ENCODE measurements around the gene ATP5PD. TPM values are rescaled to one million over a fixed set of nuclear protein-coding genes. Genes with fewer than 3 reads are reported as not detected.
A peak's percentile ranks its signal among the peaks of the same experiment; 100 is the strongest.

ATP5PD gene
- total RNA-seq, 8 experiments from 2014 or later = 282 to 662 (median 376) TPM

DNA sequence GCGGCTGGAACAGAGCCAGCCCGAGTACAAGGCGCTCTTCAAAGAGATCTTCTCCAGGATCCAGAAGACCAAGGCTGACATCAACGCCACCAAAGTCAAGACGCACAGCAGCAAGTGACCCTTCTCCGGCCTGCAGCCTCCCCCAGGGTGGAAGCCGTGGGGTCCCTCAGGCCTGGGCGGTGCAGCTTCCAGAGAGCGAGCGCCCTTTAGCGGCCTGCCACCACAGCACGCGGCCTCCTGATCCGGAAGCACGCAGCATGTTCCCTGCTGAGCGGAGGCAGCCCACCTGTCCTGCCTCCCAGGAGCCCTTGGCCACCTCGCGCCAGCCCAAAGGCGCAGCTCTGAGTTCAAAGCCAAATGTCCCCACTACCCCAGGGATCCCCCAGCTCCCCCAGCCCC, 42.8 kb downstream of the ATP5PD start:
- in situ Hi-C loops (cut with MboI; ENCODE audit: low pct_unique_long_range_greater_than_20kb in 2 of 9, low sequenced_read_pairs in 9 of 9, unreplicated experiment in 9 of 9) = no loop called here

DNA sequence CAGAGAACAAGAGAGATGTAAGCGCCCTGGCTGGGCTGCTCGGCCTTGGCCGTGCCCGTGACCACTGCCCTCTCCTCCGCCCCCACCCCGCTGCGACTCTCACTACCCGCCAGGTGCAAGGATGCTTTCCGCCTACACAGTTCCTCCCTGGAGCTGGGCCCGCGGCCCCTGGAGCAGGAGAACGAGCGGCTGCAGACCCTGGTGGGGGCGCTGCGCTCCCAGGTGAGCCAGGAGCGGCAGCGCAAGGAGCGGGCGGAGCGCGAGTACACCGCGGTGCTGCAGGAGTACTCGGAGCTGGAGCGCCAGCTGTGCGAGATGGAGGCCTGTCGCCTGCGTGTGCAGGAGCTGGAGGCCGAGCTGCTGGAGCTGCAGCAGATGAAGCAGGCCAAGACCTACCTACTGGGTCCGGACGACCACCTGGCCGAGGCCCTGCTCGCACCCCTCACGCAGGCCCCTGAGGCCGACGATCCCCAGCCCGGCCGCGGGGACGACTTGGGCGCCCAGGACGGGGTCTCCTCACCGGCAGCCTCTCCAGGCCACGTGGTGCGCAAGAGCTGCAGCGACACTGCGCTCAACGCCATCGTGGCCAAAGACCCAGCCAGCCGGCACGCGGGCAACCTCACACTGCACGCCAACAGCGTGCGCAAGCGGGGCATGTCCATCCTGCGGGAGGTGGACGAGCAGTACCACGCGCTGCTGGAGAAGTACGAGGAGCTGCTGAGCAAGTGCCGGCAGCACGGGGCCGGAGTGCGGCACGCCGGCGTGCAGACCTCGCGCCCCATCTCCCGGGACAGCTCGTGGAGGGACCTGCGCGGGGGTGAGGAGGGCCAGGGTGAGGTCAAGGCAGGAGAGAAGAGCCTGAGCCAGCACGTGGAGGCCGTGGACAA, 43.5 kb downstream of the ATP5PD start:
- H3K4me3 ChIP-seq = no peak overlapping the region
- peak in 5 of 8 experiments; percentile 25 to 40 (median 33) for ATAC-seq (replicated peaks in 6 of 8)
- H3K27ac ChIP-seq = no peak overlapping the region
- no peaks in the 10 kb centered on the region for H3K4me1 ChIP-seq (replicated peaks in 1 of 2)
- in situ Hi-C loops (cut with MboI; ENCODE audit: low pct_unique_long_range_greater_than_20kb in 2 of 9, low sequenced_read_pairs in 9 of 9, unreplicated experiment in 9 of 9) = no loop called here
- 80 to 100% (median 94%) methylated on average over 2 to 15 of the region's 76 CpGs; no CpG with 5 or more reads in 3 of the 10 experiments for WGBS, 10 experiments

More for the DNA sequence above, 42.8 kb downstream of the ATP5PD start:
- Histone ChIP-seq H3K27ac (no peak overlapping the region), H3K4me3 (no peak overlapping the region), H3K4me1 (replicated peaks in 1 of 2) (no peaks in the 10 kb centered on the region)
- WGBS, 10 experiments = 60 to 100% (median 96%) methylated on average over 1 to 11 of the region's 19 CpGs; no CpG with 5 or more reads in 6 of the 10 experiments
- ATAC-seq (replicated peaks in 6 of 8) = peak in 2 of 8 experiments; percentile 4 to 10

DNA sequence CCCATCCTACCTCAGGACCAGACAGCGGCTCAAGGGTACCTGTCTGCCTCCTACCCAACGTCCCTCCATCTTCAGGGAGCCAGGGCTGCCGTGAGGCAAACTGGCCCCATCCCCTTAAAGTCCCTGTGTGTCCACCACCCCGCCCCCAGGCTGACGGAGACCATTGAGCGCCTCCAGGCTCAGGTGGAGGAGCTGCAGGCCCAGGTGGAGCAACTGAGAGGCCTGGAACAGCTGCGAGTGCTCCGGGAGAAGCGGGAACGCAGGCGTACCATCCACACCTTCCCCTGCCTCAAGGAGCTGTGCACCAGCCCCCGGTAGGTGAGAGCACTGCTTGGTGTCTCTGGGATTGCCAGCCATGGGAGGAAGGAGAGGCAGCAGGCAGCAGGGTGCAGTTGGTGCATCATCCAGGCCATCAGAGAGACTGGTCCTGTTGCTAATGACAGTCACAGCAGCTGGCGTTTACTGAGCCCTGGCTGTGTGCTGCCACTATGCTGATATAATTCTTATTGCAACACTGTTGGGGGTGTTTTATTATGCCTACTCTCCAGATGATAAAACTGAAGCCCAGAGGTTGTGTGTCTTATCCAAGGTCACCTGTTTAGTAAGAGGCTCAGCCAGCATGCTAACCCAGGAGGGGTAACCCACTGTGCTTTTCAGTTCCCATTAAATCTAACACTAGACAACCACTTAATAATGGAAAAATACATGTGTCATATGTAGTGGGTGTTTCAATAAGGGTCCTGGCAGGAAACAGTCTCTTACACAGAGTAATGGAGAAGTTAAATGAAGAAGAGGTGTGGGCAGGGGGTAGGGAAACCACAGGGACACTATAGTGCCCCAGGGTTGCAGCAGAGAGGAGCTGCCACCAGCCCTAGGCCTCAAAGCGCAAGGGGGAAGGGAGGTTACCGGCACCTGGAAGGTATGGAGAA, 44.6 kb downstream of the ATP5PD start:
- Histone ChIP-seq H3K27ac (no peak overlapping the region), H3K4me1 (replicated peaks in 1 of 2) (no peaks in the 10 kb centered on the region), H3K4me3 (no peak overlapping the region)
- ATAC-seq (replicated peaks in 6 of 8) = peak in 2 of 8 experiments; percentile 4 to 13
- in situ Hi-C loops (cut with MboI; ENCODE audit: low pct_unique_long_range_greater_than_20kb in 2 of 9, low sequenced_read_pairs in 9 of 9, unreplicated experiment in 9 of 9) = no loop called here
- 57 to 100% (median 90%) methylated on average over 1 to 3 of the region's 15 CpGs; no CpG with 5 or more reads in 4 of the 10 experiments for WGBS, 10 experiments

DNA sequence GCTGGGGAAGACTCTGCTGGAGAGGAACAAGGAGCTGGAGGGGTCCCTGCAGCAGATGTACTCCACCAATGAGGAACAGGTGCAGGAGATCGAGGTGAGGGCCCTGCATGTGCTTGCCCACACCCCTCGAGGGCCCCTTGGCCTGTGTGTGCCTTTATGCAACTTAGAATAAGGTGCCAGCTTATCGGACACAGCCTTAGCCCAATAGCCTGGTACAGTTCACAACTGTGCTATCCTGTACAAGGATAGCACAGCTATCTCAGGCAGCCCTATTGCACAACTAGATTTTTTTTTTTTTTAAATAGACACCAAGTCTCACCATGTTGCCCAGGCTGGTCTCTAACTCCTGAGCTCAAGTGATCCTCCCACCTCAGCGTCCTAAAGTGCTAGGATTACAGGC, 47.2 kb downstream of the ATP5PD start:
- in situ Hi-C loops (cut with MboI; ENCODE audit: low pct_unique_long_range_greater_than_20kb in 2 of 9, low sequenced_read_pairs in 9 of 9, unreplicated experiment in 9 of 9) = no loop called here
- Histone ChIP-seq H3K4me1 (replicated peaks in 1 of 2) (no peaks in the 10 kb centered on the region), H3K27ac (no peak overlapping the region), H3K4me3 (no peak overlapping the region)
- no peak for ATAC-seq (replicated peaks in 6 of 8)
- 20 to 100% (median 76%) methylated on average over 1 to 3 of the region's 4 CpGs; no CpG with 5 or more reads in 4 of the 10 experiments for WGBS, 10 experiments

DNA sequence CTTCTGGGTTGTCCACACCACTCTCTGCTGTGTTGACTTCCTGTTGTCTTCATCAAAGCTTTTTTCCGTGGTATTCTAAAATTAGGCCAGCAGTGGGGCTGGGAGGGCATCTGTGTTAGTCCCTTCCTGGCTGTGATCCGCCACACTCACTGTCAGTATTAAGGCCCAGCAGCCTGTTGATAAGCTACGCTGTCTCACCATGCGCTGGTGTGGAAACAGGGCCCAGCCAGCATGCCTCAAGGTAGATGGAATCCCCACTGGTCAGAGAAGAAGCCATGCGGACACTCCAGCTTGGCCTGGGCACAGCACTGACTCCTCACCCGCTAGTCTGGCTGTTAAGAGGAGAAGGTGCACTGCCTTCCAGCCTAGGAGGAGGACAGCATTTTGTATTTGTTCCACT, 48.0 kb downstream of the ATP5PD start:
- in situ Hi-C loops (cut with MboI; ENCODE audit: low pct_unique_long_range_greater_than_20kb in 2 of 9, low sequenced_read_pairs in 9 of 9, unreplicated experiment in 9 of 9) = no loop called here
- no peak overlapping the region for H3K27ac ChIP-seq
- WGBS, 10 experiments = 33 to 100% (median 93%) methylated on average over 1 to 3 of the region's 6 CpGs; no CpG with 5 or more reads in 3 of the 10 experiments
- H3K4me1 ChIP-seq (replicated peaks in 1 of 2) = no peaks in the 10 kb centered on the region
- H3K4me3 ChIP-seq = no peak overlapping the region
- no peak for ATAC-seq (replicated peaks in 6 of 8)

DNA sequence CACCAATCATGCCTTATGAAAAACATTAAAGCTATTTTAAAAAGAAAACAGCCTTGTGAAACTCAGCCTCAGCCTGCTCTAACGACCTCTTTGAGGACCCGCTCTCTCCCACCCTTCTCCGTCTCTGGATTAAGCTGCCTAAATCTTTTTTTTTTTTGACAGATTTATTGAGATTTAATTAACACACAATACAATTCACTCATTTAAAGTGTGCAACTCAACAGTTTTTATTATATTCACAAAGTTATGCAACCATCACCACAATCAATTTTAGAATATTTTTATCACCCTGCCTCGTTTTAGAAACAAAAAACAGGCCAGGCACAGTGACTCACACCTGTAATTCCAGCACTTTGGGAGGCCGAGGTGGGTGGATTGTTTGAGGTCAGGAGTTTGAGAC, 50.9 kb downstream of the ATP5PD start:
- in situ Hi-C loops (cut with MboI; ENCODE audit: low pct_unique_long_range_greater_than_20kb in 2 of 9, low sequenced_read_pairs in 9 of 9, unreplicated experiment in 9 of 9) = no loop called here
- 38 to 100% (median 92%) methylated on average over 1 to 5 of the region's 5 CpGs for WGBS, 10 experiments
- Histone ChIP-seq H3K27ac (no peak overlapping the region), H3K4me1 (replicated peaks in 1 of 2) (no peaks in the 10 kb centered on the region), H3K4me3 (no peak overlapping the region)
- ATAC-seq (replicated peaks in 6 of 8) = peak in 1 of 8 experiments; percentile 29

DNA sequence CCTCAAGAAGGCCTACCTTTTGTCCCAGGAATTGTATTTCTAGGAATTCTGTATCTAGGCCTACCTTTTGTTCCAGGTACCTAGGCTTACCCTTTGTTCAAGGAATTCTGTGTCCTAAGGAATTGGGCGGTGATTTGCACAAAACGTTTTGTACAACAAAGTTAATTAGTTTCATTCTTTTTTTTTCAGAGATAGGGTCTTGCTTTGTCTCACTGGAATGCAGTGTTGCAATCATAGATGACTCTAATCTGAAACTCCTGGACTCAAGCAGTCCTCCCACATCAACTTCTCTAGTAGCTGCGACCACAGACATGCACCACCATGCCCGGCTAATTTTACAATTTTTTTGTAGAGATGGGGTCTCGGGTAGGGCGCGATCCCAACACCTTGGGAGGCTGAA, 52.3 kb downstream of the ATP5PD start:
- ATAC-seq (replicated peaks in 6 of 8) = no peak
- Histone ChIP-seq H3K27ac (no peak overlapping the region), H3K4me3 (no peak overlapping the region), H3K4me1 (replicated peaks in 1 of 2) (peaks cover 0 to 4% of the 10 kb centered on the region in 2 donors)
- in situ Hi-C loops (cut with MboI; ENCODE audit: low pct_unique_long_range_greater_than_20kb in 2 of 9, low sequenced_read_pairs in 9 of 9, unreplicated experiment in 9 of 9) = no loop called here
- WGBS, 10 experiments = 50 to 100% (median 92%) methylated on average over 2 to 7 of the region's 7 CpGs; no CpG with 5 or more reads in 1 of the 10 experiments

DNA sequence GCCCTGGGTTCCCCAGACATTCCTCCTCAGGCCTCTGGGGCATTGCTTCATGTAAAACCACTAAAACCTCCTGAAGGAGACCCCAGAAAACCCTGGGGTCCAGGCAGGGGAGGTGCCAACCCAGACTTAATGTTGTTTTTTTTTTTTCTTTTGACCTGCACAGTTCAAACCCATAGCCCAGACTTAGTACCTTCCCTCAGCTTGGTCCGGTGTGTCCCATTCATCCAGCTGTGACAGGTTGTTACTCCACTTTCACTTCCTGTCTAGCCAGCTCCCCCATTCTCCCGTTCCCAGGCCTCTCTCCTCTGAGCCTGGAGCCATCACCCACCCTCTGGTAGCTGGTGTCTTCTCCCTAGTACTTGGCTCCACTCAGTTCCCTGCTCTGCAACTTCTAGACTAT, 54.5 kb downstream of the ATP5PD start:
- WGBS, 10 experiments = 50 to 100% (median 85%) methylated on average over 1 to 2 of the region's 2 CpGs; no CpG with 5 or more reads in 6 of the 10 experiments
- no peak for ATAC-seq (replicated peaks in 6 of 8)
- H3K4me1 ChIP-seq (replicated peaks in 1 of 2) = peaks cover 0 to 10% of the 10 kb centered on the region in 2 donors
- no peak overlapping the region for H3K4me3 ChIP-seq
- in situ Hi-C loops (cut with MboI; ENCODE audit: low pct_unique_long_range_greater_than_20kb in 2 of 9, low sequenced_read_pairs in 9 of 9, unreplicated experiment in 9 of 9) = no loop called here
- H3K27ac ChIP-seq = no peak overlapping the region

DNA sequence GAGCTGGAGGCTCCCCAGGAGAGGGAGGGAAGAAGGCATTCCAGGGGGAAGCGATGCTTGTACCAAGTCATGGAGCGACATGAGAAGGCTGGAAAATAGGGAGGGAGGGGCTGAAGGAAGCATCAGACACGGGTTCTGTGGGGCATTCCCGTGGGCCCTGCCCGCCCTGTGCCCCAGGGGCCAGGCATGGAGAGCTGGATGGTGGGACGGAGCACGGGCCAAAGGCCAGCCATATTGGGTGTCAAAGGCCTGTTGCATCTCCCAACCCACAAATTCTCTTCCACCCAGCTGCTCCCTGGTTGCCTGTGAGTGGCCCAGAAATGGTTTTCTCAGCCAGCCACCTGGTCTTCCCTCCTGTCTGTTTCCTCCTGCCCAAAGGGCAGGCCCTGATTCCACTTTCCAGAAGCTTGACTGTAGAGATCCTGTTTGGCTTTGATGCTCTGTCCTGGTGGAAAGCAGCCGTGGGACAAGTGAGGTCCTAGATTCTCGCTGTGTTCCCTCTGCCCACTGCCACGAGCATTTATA, 56.1 kb downstream of the ATP5PD start:
- 40 to 100% (median 93%) methylated on average over 1 to 7 of the region's 10 CpGs; no CpG with 5 or more reads in 6 of the 10 experiments for WGBS, 10 experiments
- in situ Hi-C loops (cut with MboI; ENCODE audit: low pct_unique_long_range_greater_than_20kb in 2 of 9, low sequenced_read_pairs in 9 of 9, unreplicated experiment in 9 of 9) = no loop called here
- no peak for ATAC-seq (replicated peaks in 6 of 8)
- Histone ChIP-seq H3K4me1 (replicated peaks in 1 of 2) (peaks cover 0 to 10% of the 10 kb centered on the region in 2 donors), H3K27ac (no peak overlapping the region), H3K4me3 (no peak overlapping the region)

Other genes starting within 250 kb of the ATP5PD start
- 1 to 10 TPM in 1 of 8 experiments, under 1 TPM in 7; 0.15 to 1.0 (median 0.30) TPM for gene GRIN2C, start 187.1 kb downstream of the ATP5PD start, total RNA-seq
- gene FDXR, start 174.0 kb downstream of the ATP5PD start, total RNA-seq = 10 to 100 TPM in 5 of 8 experiments, 1 to 10 TPM in 3; 7.7 to 80.4 (median 16.6) TPM
- under 1 TPM in 6 of 8 experiments, not detected in 2; 0.11 to 0.85 (median 0.25) TPM for gene FADS6, start 153.3 kb downstream of the ATP5PD start, total RNA-seq
- under 1 TPM in 6 of 8 experiments, not detected in 2; 0.11 to 0.76 (median 0.20) TPM for gene USH1G, start 123.7 kb downstream of the ATP5PD start, total RNA-seq
- gene OTOP2, start 122.7 kb downstream of the ATP5PD start, total RNA-seq = under 1 TPM in 3 of 8 experiments, not detected in 5; 0.15 to 0.71 (median 0.21) TPM
- gene OTOP3, start 111.1 kb downstream of the ATP5PD start, total RNA-seq = under 1 TPM in 3 of 8 experiments, not detected in 5; 0.10 to 0.38 (median 0.11) TPM
- 10 to 100 TPM in 5 of 8 experiments, 1 to 10 TPM in 2, under 1 TPM in 1; 0.36 to 16.8 (median 12.3) TPM for gene HID1, start 74.2 kb downstream of the ATP5PD start, total RNA-seq
- 10 to 100 TPM in 6 of 8 experiments, 1 to 10 TPM in 2; 8.1 to 18.0 (median 13.6) TPM for gene CDR2L, start 59.3 kb downstream of the ATP5PD start, total RNA-seq
- gene MRPL58, start 34.3 kb downstream of the ATP5PD start, total RNA-seq = 10 to 100 TPM; 27.6 to 52.5 (median 34.8) TPM
- 10 to 100 TPM; 13.2 to 41.6 (median 30.6) TPM for gene KCTD2, start 256 bp upstream of the ATP5PD start, total RNA-seq
- 10 to 100 TPM in 2 of 8 experiments, 1 to 10 TPM in 1, under 1 TPM in 2, not detected in 3; 0.09 to 16.6 (median 5.0) TPM for gene SLC16A5, start 41.0 kb upstream of the ATP5PD start, total RNA-seq
- 10 to 100 TPM in 2 of 8 experiments, 1 to 10 TPM in 6; 3.7 to 11.3 (median 6.1) TPM for gene ARMC7, start 63.0 kb upstream of the ATP5PD start, total RNA-seq
- gene NT5C, start 84.8 kb upstream of the ATP5PD start, total RNA-seq = 10 to 100 TPM; 30.0 to 86.8 (median 41.9) TPM
- 100 to 1,000 TPM in 7 of 8 experiments, 10 to 100 TPM in 1; 95.0 to 664 (median 275) TPM for gene JPT1, start 107.5 kb upstream of the ATP5PD start, total RNA-seq
- gene SUMO2, start 136.0 kb upstream of the ATP5PD start, total RNA-seq = 100 to 1,000 TPM; 114 to 263 (median 169) TPM
- 10 to 100 TPM; 16.0 to 69.3 (median 21.0) TPM for gene NUP85, start 158.7 kb upstream of the ATP5PD start, total RNA-seq
- 10 to 100 TPM; 13.0 to 39.2 (median 18.9) TPM for gene GGA3, start 214.6 kb upstream of the ATP5PD start, total RNA-seq
- 100 to 1,000 TPM in 1 of 8 experiments, 10 to 100 TPM in 7; 48.2 to 108 (median 78.7) TPM for gene MRPS7, start 214.9 kb upstream of the ATP5PD start, total RNA-seq
- 10 to 100 TPM in 7 of 8 experiments, 1 to 10 TPM in 1; 9.8 to 21.2 (median 16.3) TPM for gene MIF4GD, start 224.3 kb upstream of the ATP5PD start, total RNA-seq
- gene SLC25A19, start 242.5 kb upstream of the ATP5PD start, total RNA-seq = 10 to 100 TPM in 2 of 8 experiments, 1 to 10 TPM in 6; 3.7 to 17.9 (median 5.9) TPM